Parietal lobe (tissue), 2 donors: ENCODE results near the gene TRIP6. TPM values are rescaled to one million over a fixed set of nuclear protein-coding genes. Genes with fewer than 3 reads are reported as not detected.

Source experiments
- small RNA-seq: library from RNA; depleted of rRNA; stranded (forward); fragments of <200 nt; gene quantifications from one replicate; pipeline ENCODE3, GENCODE V24; 2014; ENCODE audit warnings: low replicate concordance
- total RNA-seq: library from RNA; depleted of rRNA; stranded (reverse); fragments of >200 nt; gene quantifications from one replicate; pipeline ENCODE4 v1.2.3, GENCODE V29; 2014

The TRIP6 gene, protein sequence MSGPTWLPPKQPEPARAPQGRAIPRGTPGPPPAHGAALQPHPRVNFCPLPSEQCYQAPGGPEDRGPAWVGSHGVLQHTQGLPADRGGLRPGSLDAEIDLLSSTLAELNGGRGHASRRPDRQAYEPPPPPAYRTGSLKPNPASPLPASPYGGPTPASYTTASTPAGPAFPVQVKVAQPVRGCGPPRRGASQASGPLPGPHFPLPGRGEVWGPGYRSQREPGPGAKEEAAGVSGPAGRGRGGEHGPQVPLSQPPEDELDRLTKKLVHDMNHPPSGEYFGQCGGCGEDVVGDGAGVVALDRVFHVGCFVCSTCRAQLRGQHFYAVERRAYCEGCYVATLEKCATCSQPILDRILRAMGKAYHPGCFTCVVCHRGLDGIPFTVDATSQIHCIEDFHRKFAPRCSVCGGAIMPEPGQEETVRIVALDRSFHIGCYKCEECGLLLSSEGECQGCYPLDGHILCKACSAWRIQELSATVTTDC
- total RNA-seq: 3.8 TPM

DNA sequence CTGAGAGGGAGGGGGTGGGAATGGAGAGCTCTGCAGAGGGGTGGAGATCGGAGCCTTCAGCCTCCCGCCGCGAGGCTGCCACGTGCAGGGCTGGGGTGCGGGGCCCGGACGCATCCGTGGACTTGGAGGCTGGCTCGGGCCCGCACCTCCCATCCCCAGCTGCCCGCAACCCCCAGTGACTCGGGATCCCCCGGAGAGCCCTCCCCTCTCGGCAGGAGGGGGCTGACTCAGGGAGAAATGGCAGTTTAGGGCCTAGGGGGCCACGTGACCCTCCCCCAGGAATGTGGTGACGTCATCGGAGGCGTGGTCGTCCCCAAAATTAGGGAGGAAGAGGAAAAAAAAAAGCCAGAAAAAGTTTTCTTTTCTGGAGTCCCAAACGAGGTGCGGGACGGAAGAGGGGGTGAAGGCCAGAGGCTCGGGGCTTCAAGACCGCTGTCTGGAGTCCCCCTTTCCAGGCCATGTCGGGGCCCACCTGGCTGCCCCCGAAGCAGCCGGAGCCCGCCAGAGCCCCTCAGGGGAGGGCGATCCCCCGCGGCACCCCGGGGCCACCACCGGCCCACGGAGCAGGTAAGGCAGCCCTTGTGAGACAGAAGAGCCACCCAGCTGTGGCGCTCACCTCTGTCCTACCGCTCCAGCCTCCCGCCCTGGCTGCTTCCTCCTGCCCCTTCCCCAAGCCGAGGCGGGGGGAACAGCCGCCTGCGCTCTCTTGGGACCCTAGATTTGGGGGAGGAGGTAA lies at the start of gene TRIP6:
TRIP6 (plus strand) TSS at position 348 of the 736 bp plus-strand sequence; CDS start at position 459, 111 bp downstream.

DNA sequence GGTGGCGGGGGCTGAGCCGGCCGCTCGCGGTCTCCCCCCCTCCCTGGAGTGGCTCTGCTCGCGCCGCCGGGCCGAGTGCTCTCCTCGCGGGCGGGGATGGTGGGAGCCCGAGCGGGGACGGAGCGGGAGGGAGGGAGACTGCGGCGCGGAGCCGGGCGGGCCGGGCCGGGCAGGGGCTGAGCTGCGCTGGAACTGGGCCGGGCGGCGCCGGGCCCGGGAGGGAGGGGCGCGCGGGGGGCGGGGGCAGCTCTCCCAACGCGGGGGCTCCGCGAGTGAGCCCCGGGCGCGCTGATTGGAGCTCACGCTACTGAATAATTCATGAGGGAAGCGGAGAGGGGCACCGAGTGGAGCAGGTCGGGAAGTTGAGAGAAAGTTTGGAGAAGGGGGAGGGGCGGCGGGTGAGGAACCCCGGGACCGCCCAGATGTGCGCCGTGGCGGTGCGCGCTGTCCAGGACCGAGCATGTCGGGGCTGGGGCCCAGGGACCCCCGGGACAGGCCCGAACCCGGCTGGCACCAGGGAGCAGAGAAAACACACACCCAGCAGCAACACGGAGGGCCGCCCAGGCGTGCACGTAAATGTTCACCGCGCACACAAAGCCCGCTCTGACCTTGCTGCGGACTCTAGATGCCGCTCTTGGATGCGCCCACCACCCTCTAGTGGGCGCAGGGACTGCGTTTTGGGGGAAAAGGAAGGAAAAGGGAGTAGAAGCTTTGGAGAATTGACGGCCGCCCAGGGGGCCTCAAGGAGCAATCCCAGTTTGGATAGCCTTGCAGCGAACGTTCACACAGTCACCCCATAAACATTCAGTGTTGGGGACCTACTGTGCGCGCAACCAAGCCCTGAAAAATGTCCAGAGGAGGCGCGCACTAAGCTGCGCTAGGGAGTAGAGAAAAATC lies 39.6 kb upstream of the TRIP6 start, which contains the start of gene EPHB4:
EPHB4 (minus strand) TSS at position 194 of the 897 bp plus-strand sequence. CDS start 493 bp downstream, outside the sequence.

DNA sequence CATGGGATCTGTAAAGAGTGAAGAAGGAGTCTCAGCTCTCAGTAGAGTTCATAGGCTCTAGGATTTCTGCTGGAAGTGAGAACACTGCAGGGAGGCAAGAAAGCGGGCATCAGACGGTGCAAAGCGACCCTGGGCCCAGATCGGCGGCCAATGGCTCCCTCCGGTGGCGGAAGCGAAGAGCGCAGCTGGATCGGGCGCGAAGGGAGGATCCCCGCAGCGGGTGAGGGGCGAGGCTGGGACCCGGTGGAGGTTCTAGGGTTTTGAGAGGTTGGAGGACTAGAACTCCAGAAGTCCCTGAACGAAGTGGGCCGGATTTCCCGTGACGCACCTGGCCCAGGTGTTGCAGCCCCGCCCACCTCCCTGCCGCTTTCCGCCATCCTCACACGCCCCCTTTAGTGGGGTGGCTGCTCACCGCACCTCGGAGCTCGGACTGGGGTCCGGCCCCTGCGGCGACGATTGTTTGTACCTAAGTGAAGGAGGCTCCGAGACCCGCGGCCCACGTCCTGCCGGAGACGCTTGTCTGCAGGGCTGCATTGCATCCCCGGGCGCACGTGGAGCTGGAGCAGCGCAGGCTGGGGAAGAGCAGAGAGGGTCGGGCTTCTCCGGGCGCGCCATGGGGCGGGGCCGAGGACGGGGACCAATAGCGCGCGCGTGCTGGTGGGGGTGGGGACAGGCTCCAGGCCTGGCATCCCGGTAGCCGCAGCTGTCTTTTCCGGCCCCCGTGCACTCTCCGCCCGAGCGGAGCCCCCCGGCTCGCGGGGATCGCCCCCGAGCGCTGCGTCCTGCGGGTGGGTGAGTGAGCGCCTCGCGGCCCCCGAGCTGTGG lies 14.9 kb upstream of the TRIP6 start, which contains the start of gene SLC12A9:
SLC12A9 (plus strand) TSS at position 666 of the 825 bp plus-strand sequence. CDS start 1,485 bp downstream, outside the sequence.

DNA sequence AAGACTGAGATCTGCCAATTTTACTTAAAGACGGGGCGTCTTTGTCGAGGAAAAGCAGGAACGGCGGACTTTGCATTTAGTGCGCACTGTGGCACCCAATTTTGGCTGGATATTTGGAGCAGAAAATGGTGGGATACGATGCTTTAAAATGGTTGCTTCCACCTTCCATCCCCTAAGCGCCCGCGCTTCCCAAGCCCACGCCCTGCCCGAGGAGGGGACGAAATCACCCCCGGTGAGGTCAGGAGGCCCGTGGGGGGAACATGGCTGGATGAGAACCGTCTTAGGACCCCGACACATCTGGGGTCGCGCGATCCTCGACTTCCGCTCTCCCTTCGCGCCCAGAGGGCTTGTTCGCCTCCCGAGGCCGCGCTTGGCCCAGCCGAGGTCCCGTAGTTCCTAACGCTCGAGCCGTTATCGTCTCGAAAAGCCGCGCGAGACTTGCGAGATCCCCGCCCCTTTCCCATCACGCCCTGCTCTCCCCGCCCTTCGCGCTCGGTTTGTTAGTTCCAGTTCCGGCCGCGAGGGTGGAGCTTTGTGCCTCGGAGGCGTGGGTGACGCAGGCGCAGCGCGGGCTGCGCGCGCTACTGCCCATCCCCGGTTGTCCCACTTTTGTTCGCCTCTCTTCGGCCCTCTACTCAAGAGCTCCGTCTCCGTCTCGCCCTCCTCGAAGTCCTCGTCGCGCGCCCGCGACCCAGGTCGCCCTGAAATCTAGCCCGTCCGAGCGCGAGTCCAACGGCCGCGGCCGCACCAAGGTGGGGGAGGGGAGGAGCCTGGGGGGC lies 7.6 kb downstream of the TRIP6 start, which contains the start of gene SRRT:
SRRT (plus strand) TSS at position 527 of the 779 bp plus-strand sequence. CDS start 488 bp downstream, outside the sequence.

DNA sequence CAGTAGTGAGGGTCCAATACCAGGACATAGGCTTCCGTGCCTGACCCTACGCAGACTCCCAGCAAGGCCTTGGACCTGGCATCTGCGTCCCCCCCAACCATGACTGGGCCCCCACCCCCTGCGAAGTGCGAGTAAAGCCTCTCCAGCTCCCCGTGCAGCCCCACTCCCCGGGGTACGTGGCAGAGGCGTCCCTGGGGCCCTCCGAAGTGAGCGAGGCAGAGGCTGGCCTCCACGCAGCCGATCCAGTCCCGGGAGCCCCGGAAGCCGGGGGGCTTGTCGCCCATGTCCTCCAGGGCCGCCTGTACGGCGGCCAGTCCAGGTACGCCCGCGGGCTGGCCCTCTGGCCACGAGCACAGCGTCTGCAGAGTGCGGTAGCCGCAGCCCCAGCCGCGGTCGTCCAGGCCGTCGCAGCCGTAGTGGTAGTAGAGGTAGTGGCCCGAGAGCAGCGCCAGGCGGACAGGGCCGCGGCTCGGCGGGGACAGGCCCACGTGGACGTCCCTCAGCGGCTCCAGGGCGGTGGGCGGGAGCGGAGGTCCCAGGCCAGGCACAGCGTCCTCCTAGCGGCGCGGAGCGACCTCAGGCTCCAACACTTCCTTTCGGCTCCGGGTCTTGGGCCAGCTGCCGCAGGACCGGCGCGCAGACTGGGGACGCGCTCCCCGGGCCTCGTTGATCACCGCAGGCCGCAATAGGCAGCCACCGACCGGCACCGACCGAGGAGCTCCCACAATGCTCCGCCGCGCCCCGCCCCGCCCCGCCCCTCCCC lies 22.0 kb downstream of the TRIP6 start, which contains the start of gene UFSP1:
UFSP1 (minus strand) TSS at position 728 of the 763 bp plus-strand sequence; CDS start at position 284, 444 bp downstream.

DNA sequence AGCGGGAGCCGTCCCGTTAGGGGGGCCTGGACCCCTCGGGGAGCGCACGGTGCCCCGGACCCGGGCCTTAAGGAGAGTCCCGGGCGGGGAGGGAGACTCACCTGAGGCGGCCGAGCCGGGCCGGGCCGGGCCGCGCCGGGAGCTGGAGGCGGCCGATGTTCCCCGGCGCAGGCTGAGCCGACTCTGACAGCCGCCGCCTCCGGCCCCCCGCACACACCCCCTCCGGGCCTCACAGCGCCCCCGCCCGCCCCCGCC lies 28.4 kb downstream of the TRIP6 start, which contains the start of gene ACHE:
ACHE (minus strand) TSS at position 188 of the 255 bp plus-strand sequence. CDS start 1,656 bp downstream, outside the sequence.

Small RNA genes within 50 kb of the gene (small RNA-seq; reads per million reads assigned to genes)
- not detected for gene RN7SL549P
- not detected for gene RN7SL750P

Other genes with a start within 250 kb of the TRIP6 start
- gene TFR2, start 225.8 kb upstream of the TRIP6 start, total RNA-seq: 6.6 TPM
- gene ACTL6B, start 210.9 kb upstream of the TRIP6 start, total RNA-seq: 107 TPM
- 74.5 TPM for gene GNB2, start 193.6 kb upstream of the TRIP6 start, total RNA-seq
- 35.4 TPM for gene GIGYF1, start 173.1 kb upstream of the TRIP6 start, total RNA-seq
- 28.8 TPM for gene POP7, start 161.3 kb upstream of the TRIP6 start, total RNA-seq
- not detected for gene EPO, start 146.9 kb upstream of the TRIP6 start, total RNA-seq
- gene ZAN, start 133.8 kb upstream of the TRIP6 start, total RNA-seq: not detected
- 11.0 TPM for gene EPHB4, start 39.9 kb upstream of the TRIP6 start, total RNA-seq
- gene SLC12A9, start 14.7 kb upstream of the TRIP6 start, total RNA-seq: 30.4 TPM
- gene SRRT, start 7.7 kb downstream of the TRIP6 start, total RNA-seq: 64.5 TPM
- gene UFSP1, start 22.3 kb downstream of the TRIP6 start, total RNA-seq: 2.5 TPM
- 13.1 TPM for gene ACHE, start 28.5 kb downstream of the TRIP6 start, total RNA-seq
- 0.63 TPM for gene MUC3A, start 82.1 kb downstream of the TRIP6 start, total RNA-seq
- gene MUC12, start 102.2 kb downstream of the TRIP6 start, total RNA-seq: not detected
- not detected for gene MUC17, start 152.7 kb downstream of the TRIP6 start, total RNA-seq
- 1.3 TPM for gene TRIM56, start 218.1 kb downstream of the TRIP6 start, total RNA-seq